GM19468 (cell line): ENCODE results near the gene RAB14.
A peak's percentile ranks its signal among the peaks of the same experiment; 100 is the strongest.

Source experiments
- ATAC-seq: cut with Tn5 transposase; IDR thresholded peaks from one replicate; pipeline ENCODE4 v1.9.1; 2021; ENCODE audit warnings: mild to moderate bottlenecking, moderate library complexity, moderate number of reproducible peaks; ENCODE audit not compliant: unreplicated experiment; ENCODE audit errors: extremely low read depth

RAB14 gene

GRCh38 chr9:121220996-121221663 is 19.5 kb upstream of the RAB14 start:
- no peak for ATAC-seq

- no peak for ATAC-seq
Measured at GRCh38 chr9:121219530-121219929, 17.9 kb upstream of the RAB14 start.

GRCh38 chr9:121218357-121219027 is 16.8 kb upstream of the RAB14 start:
- no peak for ATAC-seq

GRCh38 chr9:121217609-121218292 is 16.1 kb upstream of the RAB14 start:
- no peak for ATAC-seq

GRCh38 chr9:121216271-121216805 is 14.7 kb upstream of the RAB14 start:
- no peak for ATAC-seq

- no peak for ATAC-seq
Measured at GRCh38 chr9:121214005-121214404, 12.3 kb upstream of the RAB14 start.

GRCh38 chr9:121213136-121213806 is 11.6 kb upstream of the RAB14 start:
- ATAC-seq: no peak

- no peak for ATAC-seq
Measured at GRCh38 chr9:121210536-121210935, 8.9 kb upstream of the RAB14 start.

GRCh38 chr9:121207371-121207940 is 5.8 kb upstream of the RAB14 start:
- peak; percentile 46 for ATAC-seq

- no peak for ATAC-seq
Measured at GRCh38 chr9:121206516-121207370, 5.1 kb upstream of the RAB14 start.

GRCh38 chr9:121204611-121205010 is 2.9 kb upstream of the RAB14 start:
- ATAC-seq: no peak

GRCh38 chr9:121204121-121204520 is 2.5 kb upstream of the RAB14 start:
- ATAC-seq: no peak

- no peak for ATAC-seq
Measured at GRCh38 chr9:121201045-121201737, 478 bp downstream of the RAB14 start.

- ATAC-seq: no peak
Measured at GRCh38 chr9:121200356-121200755, 1.3 kb downstream of the RAB14 start.

GRCh38 chr9:121199921-121200320 is 1.7 kb downstream of the RAB14 start:
- ATAC-seq: no peak

GRCh38 chr9:121198512-121199042 is 3.1 kb downstream of the RAB14 start:
- ATAC-seq: no peak

GRCh38 chr9:121197132-121197531 is 4.5 kb downstream of the RAB14 start:
- no peak for ATAC-seq

GRCh38 chr9:121196389-121196788 is 5.3 kb downstream of the RAB14 start:
- no peak for ATAC-seq

- ATAC-seq: no peak
Measured at GRCh38 chr9:121194730-121195129, 6.9 kb downstream of the RAB14 start.
